Spleen (tissue), 11 donors: Measurements from ENCODE around the gene SCRN1. TPM values are rescaled to one million over a fixed set of nuclear protein-coding genes. Genes with fewer than 3 reads are reported as not detected.

Experiments
- DNase-seq: peaks from one replicate; pipeline ENCODE4 v3.0.0-alpha.2; 2020
- H3K27ac ChIP-seq, 8 donors: fragments of 200-600 bp; sonication (generic) in 7 of 8; 1 replicate in 4 of 8; 2 replicates in 4 of 8; pipeline versions ENCODE4 v1.5.0 to v1.8.0; 2016 to 2021; ENCODE audit warnings: inconsistent platforms in 4 of 8, mild to moderate bottlenecking in 4 of 8, moderate library complexity in 1 of 8
- H3K27me3 ChIP-seq, 7 donors: fragments of 200-600 bp; sonication (generic) in 6 of 7; replicated peaks in 1 of 7; 1 replicate in 4 of 7; 2 replicates in 3 of 7; pipeline versions ENCODE4 v1.5.0 to v1.8.0; 2016 to 2021; ENCODE audit warnings: inconsistent platforms in 3 of 7, mild to moderate bottlenecking in 1 of 7
- H3K36me3 ChIP-seq, 6 donors: fragments of 200-600 bp; sonication (generic) in 5 of 6; 1 replicate in 4 of 6; 2 replicates in 2 of 6; pipeline versions ENCODE4 v1.5.0 to v1.8.0; 2016 to 2021; ENCODE audit warnings: inconsistent platforms in 2 of 6
- H3K4me1 ChIP-seq, 6 donors: fragments of 200-600 bp; sonication (generic) in 5 of 6; 1 replicate in 3 of 6; 2 replicates in 3 of 6; pipeline versions ENCODE4 v1.5.0 to v1.8.0; 2016 to 2021; ENCODE audit warnings: inconsistent platforms in 3 of 6
- H3K4me3 ChIP-seq, 8 donors: fragments of 200-600 bp; sonication (generic) in 7 of 8; 1 replicate in 4 of 8; 2 replicates in 4 of 8; pipeline versions ENCODE4 v1.5.0 to v1.8.0; 2016 to 2021; ENCODE audit warnings: inconsistent platforms in 4 of 8, mild to moderate bottlenecking in 4 of 8, moderate library complexity in 2 of 8
- H3K9me3 ChIP-seq, 8 donors: fragments of 200-600 bp; sonication (generic) in 7 of 8; 1 replicate in 4 of 8; 2 replicates in 4 of 8; pipeline versions ENCODE4 v1.5.0 to v1.8.0; 2016 to 2021; ENCODE audit warnings: inconsistent platforms in 4 of 8
- CTCF ChIP-seq, 11 experiments: fragments of 200-600 bp in 7 of 11; fragments of 450-650 bp in 4 of 11; sonication (generic) in 4 of 11; IDR thresholded peaks in 8 of 11; conservative IDR thresholded peaks in 3 of 11; 1 replicate in 7 of 11; 2 replicates in 4 of 11; pipeline versions ENCODE4 v1.4.0 to v1.8.0; 2016 to 2021; ENCODE audit warnings: antibody characterized with exemption in 11 of 11, inconsistent platforms in 4 of 11, mild to moderate bottlenecking in 1 of 11
- POLR2A ChIP-seq, 3 donors: fragments of 450-650 bp; IDR thresholded peaks; one replicate each; pipeline ENCODE4 v1.5.1; 2017; ENCODE audit warnings: antibody characterized with exemption in 3 of 3, mild to moderate bottlenecking in 1 of 3
- POLR2AphosphoS5 ChIP-seq, 3 donors: sonication (generic); formaldehyde crosslinking; IDR thresholded peaks; one replicate each; pipeline ENCODE4 v1.5.1; 2017; ENCODE audit warnings: antibody characterized with exemption in 3 of 3
- WGBS, 5 donors: extraction: QIAGEN DNeasy Blood & Tissue Kit in 3 of 5; methylation state at CpG; one replicate each; pipeline versions ENCODE4 v1.1.5 to v1.1.7; 2013 to 2018; 5-methylcytosine and 5-hydroxymethylcytosine counted together
- intact Hi-C: fragments of 100-400 bp; cut with DNase I; formaldehyde crosslinking; loops from one replicate; pipeline ENCODE4 v1.15.0; 2023; ENCODE audit warnings: low total_unique reads
- polyA plus RNA-seq, 3 donors: library from polyadenylated mRNA; stranded (reverse); fragments of 200-250 nt; gene quantifications; one replicate each; pipeline ENCODE4 v1.2.1, GENCODE V29; 2013
- total RNA-seq, 7 donors: library from RNA; depleted of rRNA in 3 of 7; stranded (reverse); fragments of >200 nt in 3 of 7; fragmentation: NEBNext Ultra II Directional in 4 of 7; extraction: Animal tissue kit (Norgen Biotek cat#: 25700) in 4 of 7; gene quantifications; one replicate each; pipeline versions ENCODE4 v1.1.0 to v1.2.1, GENCODE V29; 2016 to 2021
- donor health status: healthy with polysubstance abuse.
- donor health status: DM: no; HTN: no; CAD: no; lungs with moderate emphysema.
- donor health status: DM: no; HTN: no; CAD: no.
- donor health status: Bipolar disorder and iron deficiency.
- donor health status: healthy.
- donor health status: DM: no; HTN: no; CAD: no.
- donor health status: DM: yes; HTN: yes; CAD: no.

SCRN1 gene
- total and polyA plus RNA-seq, 10 donors = 5.4 to 27.8 (median 16.4) TPM

- Histone ChIP-seq H3K4me3 (no peak overlapping the region), H3K4me1 (no peaks in the 10 kb centered on the region), H3K36me3 (no peaks in the 10 kb centered on the region), H3K27me3 (peaks cover 0 to 5% (median 0%) of the 10 kb centered on the region in 7 donors), H3K27ac (no peak overlapping the region), H3K9me3 (peaks cover 0 to 43% (median 35%) of the 10 kb centered on the region in 8 donors)
- TF ChIP-seq POLR2AphosphoS5 (IDR thresholded peaks at IDR 0.05) = no peak
- no peak for TF ChIP-seq POLR2A (IDR thresholded peaks at IDR 0.05)
- no peak for TF ChIP-seq CTCF (IDR thresholded peaks at IDR 0.05 in 8 of 11, conservative IDR thresholded peaks at IDR 0.05 in 3 of 11)
- intact Hi-C loops = no loop called here
- DNase-seq = no peak
- WGBS, 5 donors = 77 to 87% (median 84%) methylated on average over 3 of the region's 3 CpGs
Observed at GRCh38 chr7:29906200-29907022, 83.2 kb downstream of the SCRN1 start.

GRCh38 chr7:29900745-29901144, 88.9 kb downstream of the SCRN1 start:
- H3K9me3 ChIP-seq = peaks cover 0 to 35% (median 15%) of the 10 kb centered on the region in 8 donors
- H3K4me1 ChIP-seq = no peaks in the 10 kb centered on the region
- 31 to 50% (median 42%) methylated on average over 1 of the region's 1 CpG; no CpG with 5 or more reads in 1 of the 5 donors for WGBS, 5 donors
- no peaks in the 10 kb centered on the region for H3K36me3 ChIP-seq
- TF ChIP-seq POLR2A (IDR thresholded peaks at IDR 0.05) = no peak
- TF ChIP-seq POLR2AphosphoS5 (IDR thresholded peaks at IDR 0.05) = no peak
- TF ChIP-seq CTCF (IDR thresholded peaks at IDR 0.05 in 8 of 11, conservative IDR thresholded peaks at IDR 0.05 in 3 of 11) = no peak
- DNase-seq = no peak
- no peak overlapping the region for H3K4me3 ChIP-seq
- intact Hi-C loops = no loop called here
- peaks cover 0 to 19% (median 0%) of the 10 kb centered on the region in 7 donors for H3K27me3 ChIP-seq
- H3K27ac ChIP-seq = no peak overlapping the region

- H3K27me3 ChIP-seq = peaks cover 0 to 19% (median 0%) of the 10 kb centered on the region in 7 donors
- H3K9me3 ChIP-seq = peaks cover 0 to 22% (median 7%) of the 10 kb centered on the region in 8 donors
- 61 to 74% (median 65%) methylated on average over 5 of the region's 5 CpGs for WGBS, 5 donors
- TF ChIP-seq POLR2A (IDR thresholded peaks at IDR 0.05) (no peak), POLR2AphosphoS5 (IDR thresholded peaks at IDR 0.05) (no peak), CTCF (IDR thresholded peaks at IDR 0.05 in 8 of 11, conservative IDR thresholded peaks at IDR 0.05 in 3 of 11) (no peak)
- no peak overlapping the region for H3K4me3 ChIP-seq
- no peaks in the 10 kb centered on the region for H3K4me1 ChIP-seq
- DNase-seq = no peak
- intact Hi-C loops = no loop called here
- no peaks in the 10 kb centered on the region for H3K36me3 ChIP-seq
- no peak overlapping the region for H3K27ac ChIP-seq
Observed at GRCh38 chr7:29898301-29898700, 91.3 kb downstream of the SCRN1 start.

GRCh38 chr7:29896685-29897411, 92.8 kb downstream of the SCRN1 start:
- Histone ChIP-seq H3K36me3 (no peaks in the 10 kb centered on the region), H3K27ac (no peak overlapping the region), H3K27me3 (peaks cover 0 to 17% (median 0%) of the 10 kb centered on the region in 7 donors), H3K4me1 (no peaks in the 10 kb centered on the region), H3K4me3 (no peak overlapping the region), H3K9me3 (peaks cover 0 to 22% (median 7%) of the 10 kb centered on the region in 8 donors)
- no peak for DNase-seq
- 88 to 96% (median 94%) methylated on average over 2 of the region's 2 CpGs for WGBS, 5 donors
- intact Hi-C loops = no loop called here
- TF ChIP-seq POLR2A (IDR thresholded peaks at IDR 0.05) (no peak), POLR2AphosphoS5 (IDR thresholded peaks at IDR 0.05) (no peak), CTCF (IDR thresholded peaks at IDR 0.05 in 8 of 11, conservative IDR thresholded peaks at IDR 0.05 in 3 of 11) (no peak)
